Liver (tissue), 9 donors: ENCODE measurements around the gene CHST12. TPM values are rescaled to one million over a fixed set of nuclear protein-coding genes. Genes with fewer than 3 reads are reported as not detected.
"Not testable (repeated sequence)": the region's sequence is repeated elsewhere in the genome, so short reads cannot be mapped to it uniquely, and the experiment has no call there.

Source experiments
- DNase-seq: peaks from one replicate; pipeline ENCODE4 v3.0.0-alpha.2; 2017; ENCODE audit warnings: low spot score
- H3K27ac ChIP-seq, 2 donors: one replicate each; pipeline ENCODE4 v1.7.0; 2013; ENCODE audit warnings: inconsistent platforms in 2 of 2, low read length in 2 of 2, control low read depth in 1 of 2, low read depth in 1 of 2, mild to moderate bottlenecking in 1 of 2
- H3K27me3 ChIP-seq, 4 donors: one replicate each; pipeline versions ENCODE4 v1.6.1 to v1.7.0; 2013; ENCODE audit warnings: low read length in 3 of 4, inconsistent platforms in 1 of 4, mild to moderate bottlenecking in 1 of 4, moderate library complexity in 1 of 4; ENCODE audit not compliant: control insufficient read depth in 4 of 4, insufficient read depth in 4 of 4
- H3K36me3 ChIP-seq, 4 donors: one replicate each; pipeline versions ENCODE4 v1.6.1 to v1.7.0; 2013; ENCODE audit warnings: low read length in 3 of 4, mild to moderate bottlenecking in 3 of 4, low read depth in 1 of 4, moderate library complexity in 1 of 4; ENCODE audit not compliant: control insufficient read depth in 4 of 4, insufficient read depth in 3 of 4
- H3K4me1 ChIP-seq, 4 donors: one replicate each; pipeline versions ENCODE4 v1.6.1 to v1.7.0; 2013; ENCODE audit warnings: low read length in 3 of 4, mild to moderate bottlenecking in 3 of 4, moderate library complexity in 1 of 4; ENCODE audit not compliant: control insufficient read depth in 4 of 4, insufficient read depth in 4 of 4
- H3K4me3 ChIP-seq, 3 donors: one replicate each; pipeline versions ENCODE4 v1.6.1 to v1.7.0; 2013; ENCODE audit warnings: low read length in 3 of 3, control low read depth in 1 of 3, low read depth in 1 of 3, mild to moderate bottlenecking in 1 of 3
- H3K9ac ChIP-seq, 2 donors: one replicate each; pipeline ENCODE4 v1.7.0; 2013; ENCODE audit warnings: low read length in 2 of 2, mild to moderate bottlenecking in 2 of 2, moderate library complexity in 2 of 2, control low read depth in 1 of 2, low read depth in 1 of 2
- H3K9me3 ChIP-seq, 4 donors: one replicate each; pipeline versions ENCODE4 v1.6.1 to v1.7.0; 2013; ENCODE audit warnings: low read length in 3 of 4; ENCODE audit not compliant: control insufficient read depth in 4 of 4
- ATF3 ChIP-seq: IDR thresholded peaks from 2 replicates; pipeline ENCODE4 v1.6.1; 2016; ENCODE audit warnings: antibody characterized with exemption
- CTCF ChIP-seq: fragments of 150-350 bp; IDR thresholded peaks from 2 replicates; pipeline ENCODE4 v1.5.1; 2017; ENCODE audit warnings: improper control_type of control experiment, low read depth, low read length; ENCODE audit not compliant: missing input control
- EGR1 ChIP-seq, 2 donors: IDR thresholded peaks; 2 replicates each; pipeline ENCODE4 v1.6.1; 2016 to 2018; ENCODE audit warnings: antibody characterized with exemption in 2 of 2, low read depth in 2 of 2
- FOXA1 ChIP-seq: IDR thresholded peaks from 2 replicates; pipeline ENCODE4 v1.6.1; 2016; ENCODE audit warnings: antibody characterized with exemption
- FOXA2 ChIP-seq: IDR thresholded peaks from 2 replicates; pipeline ENCODE4 v1.6.1; 2016; ENCODE audit warnings: antibody characterized with exemption
- GABPA ChIP-seq, 2 donors: IDR thresholded peaks in 1 of 2; conservative IDR thresholded peaks in 1 of 2; 2 replicates each; pipeline ENCODE4 v1.6.1; 2016; ENCODE audit warnings: antibody characterized with exemption in 2 of 2, mild to moderate bottlenecking in 1 of 2, moderate library complexity in 1 of 2
- HNF4A ChIP-seq, 2 donors: conservative IDR thresholded peaks; 2 replicates each; pipeline ENCODE4 v1.6.1; 2016; ENCODE audit warnings: antibody characterized with exemption in 2 of 2, mild to moderate bottlenecking in 2 of 2
- HNF4G ChIP-seq: IDR thresholded peaks from 2 replicates; pipeline ENCODE4 v1.6.1; 2016; ENCODE audit warnings: antibody characterized with exemption
- JUND ChIP-seq, 2 donors: IDR thresholded peaks; 2 replicates each; pipeline ENCODE4 v1.6.1; 2016; ENCODE audit warnings: antibody characterized with exemption in 2 of 2
- MAX ChIP-seq: IDR thresholded peaks from 2 replicates; pipeline ENCODE4 v1.6.1; 2016; ENCODE audit warnings: antibody characterized with exemption
- NR2F2 ChIP-seq: IDR thresholded peaks from 2 replicates; pipeline ENCODE4 v1.6.1; 2016; ENCODE audit warnings: antibody characterized with exemption
- RAD21 ChIP-seq, 2 donors: IDR thresholded peaks; 2 replicates each; pipeline ENCODE4 v1.6.1; 2016; ENCODE audit warnings: antibody characterized with exemption in 2 of 2, mild to moderate bottlenecking in 2 of 2
- REST ChIP-seq: IDR thresholded peaks from 2 replicates; pipeline ENCODE4 v1.6.1; 2016; ENCODE audit warnings: antibody characterized with exemption, mild to moderate bottlenecking
- RXRA ChIP-seq, 2 donors: IDR thresholded peaks; 2 replicates each; pipeline ENCODE4 v1.6.1; 2017 to 2018; ENCODE audit warnings: antibody characterized with exemption in 2 of 2, mild to moderate bottlenecking in 1 of 2
- SP1 ChIP-seq: IDR thresholded peaks from 2 replicates; pipeline ENCODE4 v1.6.1; 2018; ENCODE audit warnings: antibody characterized with exemption, mild to moderate bottlenecking
- TAF1 ChIP-seq: conservative IDR thresholded peaks from 2 replicates; pipeline ENCODE4 v1.6.1; 2016; ENCODE audit warnings: antibody characterized with exemption, mild to moderate bottlenecking
- YY1 ChIP-seq: IDR thresholded peaks from 2 replicates; pipeline ENCODE4 v1.6.1; 2016; ENCODE audit warnings: antibody characterized with exemption, mild to moderate bottlenecking
- ZBTB33 ChIP-seq: IDR thresholded peaks from 2 replicates; pipeline ENCODE4 v1.6.1; 2016; ENCODE audit warnings: antibody characterized with exemption
- WGBS: extraction: QIAGEN DNeasy Blood & Tissue Kit; methylation state at CpG from one replicate; pipeline ENCODE4 v1.1.7; 2013; 5-methylcytosine and 5-hydroxymethylcytosine counted together
- polyA plus RNA-seq, 2 donors: library from polyadenylated mRNA; stranded (reverse) in 1 of 2; unstranded in 1 of 2; fragments of 200-250 nt in 1 of 2; fragments of >200 nt in 1 of 2; fragmentation: Nextera tagmentation in 1 of 2; extraction: Ambion mirVana in 1 of 2; gene quantifications; one replicate each; pipeline versions ENCODE4 v1.2.1 to v1.2.3, GENCODE V29; 2013 to 2015
- total RNA-seq, 2 donors: library from RNA; depleted of rRNA; stranded (reverse); fragments of >200 nt; gene quantifications; one replicate each; pipeline ENCODE4 v1.2.3, GENCODE V29; 2014
- donor health status: healthy.
- donor health status: healthy.
- donor health status: healthy.
- donor health status: healthy.
- donor health status: healthy.

Gene CHST12
- total and polyA plus RNA-seq, 4 donors, result 3.2 to 11.9 (median 5.2) TPM

GRCh38 chr7:2468227-2468626, 64.8 kb downstream of the CHST12 start:
- Histone ChIP-seq H3K9me3 (no peaks in the 10 kb centered on the region), H3K27ac (no peak overlapping the region), H3K9ac (no peak overlapping the region), H3K4me1 (no peaks in the 10 kb centered on the region), H3K4me3 (no peak overlapping the region), H3K36me3 (no peaks in the 10 kb centered on the region), H3K27me3 (no peaks in the 10 kb centered on the region)
- TF ChIP-seq REST (no peak), GABPA (IDR thresholded peaks at IDR 0.05 in 1 of 2, conservative IDR thresholded peaks at IDR 0.05 in 1 of 2) (no peak), SP1 (no peak), FOXA2 (no peak), HNF4A (conservative IDR thresholded peaks at IDR 0.05) (no peak), YY1 (no peak), RAD21 (IDR thresholded peaks at IDR 0.05) (no peak), ATF3 (no peak), NR2F2 (no peak), HNF4G (no peak), JUND (IDR thresholded peaks at IDR 0.05) (no peak), ZBTB33 (no peak), MAX (no peak), EGR1 (IDR thresholded peaks at IDR 0.05; ENCODE audit: low read depth in 2 of 2) (no peak), FOXA1 (no peak), TAF1 (no peak), RXRA (IDR thresholded peaks at IDR 0.05) (no peak), CTCF (no peak)
- WGBS, result 89% methylated on average over 7 of the region's 7 CpGs
- DNase-seq, result no peak

GRCh38 chr7:2469460-2470203, 66.2 kb downstream of the CHST12 start:
- H3K9ac ChIP-seq, H3K4me3 ChIP-seq, H3K27me3 ChIP-seq, H3K27ac ChIP-seq, H3K9me3 ChIP-seq, H3K4me1 ChIP-seq, DNase-seq, H3K36me3 ChIP-seq: not testable (repeated sequence)
- 80% methylated on average over 9 of the region's 9 CpGs for WGBS
